Measurements from ENCODE around the gene PTPN22.

GRCh38 chr1:113904293-113904673 lies 32.8 kb upstream of the PTPN22 start:
- no peak for TF ChIP-seq CTCF (IDR thresholded peaks at IDR 0.05)
- no peak for TF ChIP-seq POLR2A (IDR thresholded peaks at IDR 0.05)
